Heart left ventricle (tissue), 16 donors: ENCODE data around the gene GNB5. TPM values are rescaled to one million over a fixed set of nuclear protein-coding genes. Genes with fewer than 3 reads are reported as not detected.
A peak's percentile ranks its signal among the peaks of the same experiment; 100 is the strongest.

ENCODE experiments used
- ATAC-seq, 4 donors: fragments of 200-7000 bp; cut with Tn5 transposase; one replicate each; pipeline ENCODE4 v1.9.1; 2020 to 2022; ENCODE audit warnings: moderate library complexity in 4 of 4, mild to moderate bottlenecking in 3 of 4, moderate number of reproducible peaks in 1 of 4
- DNase-seq, 5 donors: peaks; one replicate each; pipeline ENCODE4 v3.0.0-alpha.2; 2020
- H3K27ac ChIP-seq, 12 donors: fragments of 200-600 bp; sonication (generic) in 4 of 12; one replicate each; pipeline versions ENCODE4 v1.5.0 to v1.8.0; 2016 to 2022; ENCODE audit warnings: mild to moderate bottlenecking in 2 of 12
- H3K27me3 ChIP-seq, 9 donors: fragments of 200-600 bp; sonication (generic) in 2 of 9; one replicate each; pipeline versions ENCODE4 v1.5.1 to v1.8.0; 2016 to 2022; ENCODE audit warnings: mild to moderate bottlenecking in 3 of 9
- H3K36me3 ChIP-seq, 9 donors: fragments of 200-600 bp; sonication (generic) in 2 of 9; one replicate each; pipeline versions ENCODE4 v1.5.0 to v1.8.0; 2018 to 2022; ENCODE audit warnings: mild to moderate bottlenecking in 2 of 9
- H3K4me1 ChIP-seq, 12 donors: fragments of 200-600 bp; sonication (generic) in 4 of 12; one replicate each; pipeline versions ENCODE4 v1.5.0 to v1.8.0; 2016 to 2022; ENCODE audit warnings: mild to moderate bottlenecking in 3 of 12
- H3K4me3 ChIP-seq, 12 donors: fragments of 200-600 bp; sonication (generic) in 4 of 12; one replicate each; pipeline versions ENCODE4 v1.5.0 to v1.8.0; 2017 to 2022; ENCODE audit warnings: mild to moderate bottlenecking in 9 of 12, moderate library complexity in 4 of 12
- H3K9me3 ChIP-seq, 12 donors: fragments of 200-600 bp; sonication (generic) in 4 of 12; one replicate each; pipeline versions ENCODE4 v1.5.0 to v1.8.0; 2016 to 2022; ENCODE audit warnings: mild to moderate bottlenecking in 1 of 12
- POLR2A ChIP-seq, 2 donors: fragments of 450-650 bp; IDR thresholded peaks; one replicate each; pipeline ENCODE4 v1.6.1; 2017; ENCODE audit warnings: antibody characterized with exemption in 2 of 2, mild to moderate bottlenecking in 2 of 2, moderate library complexity in 2 of 2
- WGBS, 4 donors: extraction: QIAGEN DNeasy Blood & Tissue Kit in 2 of 4; methylation state at CpG; one replicate each; pipeline versions ENCODE4 v1.1.5 to v1.1.7; 2013 to 2018; 5-methylcytosine and 5-hydroxymethylcytosine counted together
- intact Hi-C, 10 donors: fragments of 100-400 bp; cut with DNase I; formaldehyde crosslinking; loops; one replicate each; pipeline versions ENCODE4 v1.11.1 to v1.14.2; 2022
- polyA plus RNA-seq, 2 donors: library from polyadenylated mRNA; stranded (reverse); fragments of 200-250 nt; gene quantifications; one replicate each; pipeline ENCODE4 v1.2.3, GENCODE V29; 2013
- total RNA-seq, 9 donors: library from RNA; depleted of rRNA in 2 of 9; stranded (reverse); fragments of >200 nt in 2 of 9; fragmentation: NEBNext Ultra II Directional in 3 of 9; extraction: Animal tissue kit (Norgen Biotek cat#: 25700) in 3 of 9; gene quantifications; one replicate each; pipeline versions ENCODE4 v1.1.0 to v1.2.4, GENCODE V29; 2016 to 2023
- TF ChIP-seq, protein P1 (sequence below), 12 donors: fragments of 200-600 bp; sonication (generic) in 4 of 12; IDR thresholded peaks; one replicate each; pipeline versions ENCODE4 v1.5.0 to v1.8.0; 2018 to 2022; ENCODE audit warnings: antibody characterized with exemption in 12 of 12, mild to moderate bottlenecking in 5 of 12
- donor health status: ischemic (EF 13 %, LVEDD 7.1; RV severe dilation, severe dysfunction).
- donor health status: healthy with polysubstance abuse.
- donor health status: DM: no; HTN: yes; CAD: no.
- donor health status: DM: no; HTN: no; CAD: no.
- donor health status: ischemic (EF 25% LVEDD 6.9; RV normal size, moderate dysfunction).
- donor health status: ischemic (EF 25% LVEDD 5.7; RV mildly dilated, moderate dysfunction).
- donor health status: healthy.
- donor health status: DM: yes; HTN: yes; CAD: no.
- donor health status: ischemic (EF 35%, LVEDD 5.7; RV mildly dilated, moderate dysfunction).
- donor health status: nonischemic (EF 11% LVEDD 7.7; RV severe dilation, severe dysfunction).
- donor health status: DM: yes; HTN: yes; CAD: no.
- donor health status: PGD.
- donor health status: ischemic (EF 29% LVEDD 5.4; RV normal size, mild dysfunction).
- donor health status: nonischemic (EF 23%, LVEDD 6.1; RV moderate dilation, normal function).

The GNB5 gene
- total and polyA plus RNA-seq, 11 donors: 4.2 to 12.4 (median 7.7) TPM

DNA sequence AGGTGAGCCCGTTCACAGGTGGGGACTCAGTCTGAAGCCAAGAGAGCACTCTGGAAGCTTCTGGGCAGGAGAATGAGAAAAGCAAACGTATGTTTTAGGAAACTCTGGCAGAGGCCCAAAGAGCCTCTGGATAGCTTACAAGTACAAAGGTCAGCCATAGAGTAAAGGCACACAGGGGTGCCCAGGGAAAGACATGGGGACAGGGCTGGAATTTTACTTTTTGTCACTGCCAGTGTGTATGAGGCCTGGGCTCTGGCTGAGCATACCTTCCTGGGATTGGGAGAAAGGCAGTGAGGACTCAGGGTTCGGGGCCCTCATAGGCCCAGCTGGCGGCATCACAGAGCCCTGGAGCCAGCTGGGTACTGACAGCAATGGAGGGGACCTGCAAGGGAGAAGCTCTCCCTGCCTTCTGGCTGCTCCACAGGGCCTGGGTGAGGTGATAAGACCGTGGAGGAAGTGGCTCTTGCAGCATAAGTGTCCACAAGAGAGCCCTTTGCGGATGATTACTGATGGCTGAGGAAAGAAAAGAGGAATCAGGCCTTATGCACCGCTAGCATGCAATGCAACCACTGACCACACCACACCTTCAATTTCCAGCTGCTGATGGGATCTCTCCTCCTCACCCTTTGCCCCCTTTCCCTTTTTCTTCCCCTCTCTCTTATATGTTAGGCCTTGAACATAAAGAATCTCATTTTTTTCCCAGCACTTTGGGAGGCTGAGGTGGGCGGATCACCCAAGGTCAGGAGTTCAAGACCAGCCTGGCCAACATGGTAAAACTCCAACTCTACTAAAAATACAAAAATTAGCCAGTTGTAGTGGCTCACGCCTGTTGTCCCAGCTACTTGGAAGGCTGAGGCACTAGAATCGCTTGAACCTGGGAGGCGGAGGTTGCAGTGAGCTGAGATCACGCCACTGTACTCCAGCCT, 53.5 kb downstream of the GNB5 start:
- TF ChIP-seq, protein P1, sequence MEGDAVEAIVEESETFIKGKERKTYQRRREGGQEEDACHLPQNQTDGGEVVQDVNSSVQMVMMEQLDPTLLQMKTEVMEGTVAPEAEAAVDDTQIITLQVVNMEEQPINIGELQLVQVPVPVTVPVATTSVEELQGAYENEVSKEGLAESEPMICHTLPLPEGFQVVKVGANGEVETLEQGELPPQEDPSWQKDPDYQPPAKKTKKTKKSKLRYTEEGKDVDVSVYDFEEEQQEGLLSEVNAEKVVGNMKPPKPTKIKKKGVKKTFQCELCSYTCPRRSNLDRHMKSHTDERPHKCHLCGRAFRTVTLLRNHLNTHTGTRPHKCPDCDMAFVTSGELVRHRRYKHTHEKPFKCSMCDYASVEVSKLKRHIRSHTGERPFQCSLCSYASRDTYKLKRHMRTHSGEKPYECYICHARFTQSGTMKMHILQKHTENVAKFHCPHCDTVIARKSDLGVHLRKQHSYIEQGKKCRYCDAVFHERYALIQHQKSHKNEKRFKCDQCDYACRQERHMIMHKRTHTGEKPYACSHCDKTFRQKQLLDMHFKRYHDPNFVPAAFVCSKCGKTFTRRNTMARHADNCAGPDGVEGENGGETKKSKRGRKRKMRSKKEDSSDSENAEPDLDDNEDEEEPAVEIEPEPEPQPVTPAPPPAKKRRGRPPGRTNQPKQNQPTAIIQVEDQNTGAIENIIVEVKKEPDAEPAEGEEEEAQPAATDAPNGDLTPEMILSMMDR (IDR thresholded peaks at IDR 0.05): no peak
- no peak for TF ChIP-seq POLR2A (IDR thresholded peaks at IDR 0.05)
- WGBS, 4 donors: 79 to 84% (median 82%) methylated on average over 12 of the region's 12 CpGs

DNA sequence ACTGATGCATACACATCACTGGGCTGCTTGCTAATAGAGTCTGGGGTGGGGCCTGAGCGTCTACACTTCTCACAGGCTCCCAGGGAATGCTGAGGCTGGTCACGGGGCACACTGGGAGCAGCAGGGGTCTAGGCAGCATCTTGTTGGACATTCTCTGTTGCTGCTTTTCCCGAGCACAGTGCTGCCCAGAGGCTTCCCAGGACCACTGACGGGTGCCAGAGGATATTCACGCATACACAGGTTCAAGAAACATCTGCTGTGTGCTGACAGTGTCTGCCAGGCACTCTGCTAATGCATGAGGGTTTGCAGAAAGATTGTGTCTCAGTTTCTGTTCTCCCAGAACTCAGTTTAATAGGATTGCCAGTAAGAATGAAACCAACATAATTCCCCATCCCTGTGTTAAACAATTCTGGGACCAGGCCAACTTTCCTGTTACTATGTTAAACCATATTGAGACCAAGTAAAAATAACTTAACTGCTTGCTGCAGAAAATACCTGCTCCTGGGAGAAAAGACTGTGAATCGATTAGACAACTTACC, 54.7 kb downstream of the GNB5 start:
- H3K9me3 ChIP-seq: peaks cover 0 to 2% (median 0%) of the 10 kb centered on the region in 12 donors
- H3K27me3 ChIP-seq: no peaks in the 10 kb centered on the region
- peaks cover 0 to 27% (median 4%) of the 10 kb centered on the region in 12 donors for H3K4me1 ChIP-seq
- no peak overlapping the region for H3K4me3 ChIP-seq
- H3K36me3 ChIP-seq: peaks cover 0 to 20% (median 8%) of the 10 kb centered on the region in 9 donors
- intact Hi-C loops: loop anchor here in 2 of 10 donors (5.0 kb wide), 2 partner anchors 154 to 244 kb away; no protein-coding TSS in a partner anchor
- DNase-seq: no peak
- 58 to 82% (median 76%) methylated on average over 3 to 6 of the region's 6 CpGs for WGBS, 4 donors
- no peak for TF ChIP-seq POLR2A (IDR thresholded peaks at IDR 0.05)
- TF ChIP-seq, protein P1 (IDR thresholded peaks at IDR 0.05): no peak
- ATAC-seq: peak in 1 of 4 donors; percentile 18
- H3K27ac ChIP-seq: no peak overlapping the region

More for the DNA sequence above, 53.5 kb downstream of the GNB5 start:
- no peak overlapping the region for H3K4me3 ChIP-seq
- H3K27ac ChIP-seq: no peak overlapping the region
- H3K4me1 ChIP-seq: peaks cover 0 to 27% (median 4%) of the 10 kb centered on the region in 12 donors
- DNase-seq (no peak), ATAC-seq (peak in 2 of 4 donors; percentile 17 to 31)
- peaks cover 0 to 9% (median 7%) of the 10 kb centered on the region in 9 donors for H3K36me3 ChIP-seq
- H3K9me3 ChIP-seq: no peaks in the 10 kb centered on the region
- H3K27me3 ChIP-seq: no peaks in the 10 kb centered on the region
- intact Hi-C loops: loop anchor here in 2 of 10 donors (5.0 kb wide), 2 partner anchors 155 to 245 kb away; no protein-coding TSS in a partner anchor

- no peak overlapping the region for H3K4me3 ChIP-seq
- intact Hi-C loops: loop anchor here in 2 of 10 donors (5.0 kb wide), 2 partner anchors 152 to 242 kb away; no protein-coding TSS in a partner anchor
- H3K9me3 ChIP-seq: peaks cover 0 to 2% (median 0%) of the 10 kb centered on the region in 12 donors
- no peak for DNase-seq
- 94 to 97% (median 96%) methylated on average over 5 of the region's 5 CpGs for WGBS, 4 donors
- H3K27me3 ChIP-seq: no peaks in the 10 kb centered on the region
- peaks cover 0 to 28% (median 0%) of the 10 kb centered on the region in 9 donors for H3K36me3 ChIP-seq
- H3K27ac ChIP-seq: no peak overlapping the region
- peaks cover 0 to 27% (median 4%) of the 10 kb centered on the region in 12 donors for H3K4me1 ChIP-seq
- ATAC-seq: no peak
- TF ChIP-seq, protein P1 (IDR thresholded peaks at IDR 0.05): no peak
- TF ChIP-seq POLR2A (IDR thresholded peaks at IDR 0.05): no peak
Observed at GRCh38 chr15:52134502-52135144, 56.6 kb downstream of the GNB5 start.
